GM18505 (cell line): ENCODE measurements around the gene PPEF1.

Source experiments
- ATAC-seq: cut with Tn5 transposase; IDR thresholded peaks from one replicate; pipeline ENCODE4 v1.9.1; 2021; ENCODE audit not compliant: unreplicated experiment
- POLR2A ChIP-seq: IDR thresholded peaks from 4 replicates; pipeline ENCODE4 v1.6.1; 2011; ENCODE audit warnings: borderline replicate concordance; ENCODE audit not compliant: insufficient read depth, insufficient read length; ENCODE audit errors: extremely low read depth

PPEF1 gene

DNA sequence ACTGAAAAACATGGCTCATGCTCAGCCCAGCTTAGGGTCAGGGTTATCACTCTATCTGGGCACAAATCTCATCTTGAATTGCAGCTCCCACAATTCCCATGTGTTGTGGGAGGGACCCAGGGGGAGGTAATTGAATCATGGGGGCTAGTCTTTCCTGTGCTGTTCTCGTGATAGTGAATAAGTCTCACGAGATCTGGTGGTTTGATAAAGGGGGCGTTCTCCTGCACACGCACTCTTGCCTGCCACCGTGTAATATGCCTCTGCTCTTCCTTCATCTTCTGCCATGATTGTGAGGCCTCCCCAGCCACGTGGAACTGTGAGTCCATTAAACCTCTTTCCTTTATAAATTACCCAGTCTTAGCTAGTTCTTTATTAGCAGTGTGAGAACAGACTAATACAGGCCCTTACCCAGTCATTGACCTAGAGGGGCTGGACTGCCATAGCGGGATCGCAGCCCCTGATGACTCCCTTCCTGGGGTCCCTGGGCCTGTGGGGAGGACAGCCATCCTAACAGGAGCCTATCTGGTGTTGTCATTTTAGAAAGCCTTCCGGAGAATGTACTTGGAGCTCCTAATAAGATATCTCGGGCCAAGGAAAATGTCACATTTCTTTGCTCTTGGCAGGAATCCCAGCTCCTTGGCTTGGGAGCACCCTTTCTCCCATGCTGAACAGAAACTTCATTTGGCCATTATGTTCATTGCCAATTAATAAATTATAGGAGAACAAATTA, 163.9 kb downstream of the PPEF1 start:
- no peak for TF ChIP-seq POLR2A
- no peak for ATAC-seq

DNA sequence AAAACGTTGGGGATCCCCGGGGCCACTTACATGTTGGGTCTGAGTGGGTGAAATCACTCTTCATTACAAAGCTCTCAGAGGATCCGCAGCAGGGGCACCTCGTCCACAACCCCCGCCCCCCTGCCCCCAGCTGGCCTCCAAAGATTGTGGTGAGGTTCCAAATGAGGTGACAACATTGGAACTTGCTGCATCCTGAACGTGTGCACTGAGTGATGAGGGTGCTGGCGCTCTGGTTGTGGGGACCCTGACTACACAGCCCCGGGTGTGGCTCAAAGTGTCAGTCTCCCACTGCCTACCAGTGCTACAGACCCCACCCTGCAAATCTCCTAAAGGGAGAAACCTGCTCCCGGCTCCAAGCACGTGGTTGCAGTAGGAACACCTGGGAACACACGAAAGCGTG, 164.5 kb downstream of the PPEF1 start:
- no peak for TF ChIP-seq POLR2A

DNA sequence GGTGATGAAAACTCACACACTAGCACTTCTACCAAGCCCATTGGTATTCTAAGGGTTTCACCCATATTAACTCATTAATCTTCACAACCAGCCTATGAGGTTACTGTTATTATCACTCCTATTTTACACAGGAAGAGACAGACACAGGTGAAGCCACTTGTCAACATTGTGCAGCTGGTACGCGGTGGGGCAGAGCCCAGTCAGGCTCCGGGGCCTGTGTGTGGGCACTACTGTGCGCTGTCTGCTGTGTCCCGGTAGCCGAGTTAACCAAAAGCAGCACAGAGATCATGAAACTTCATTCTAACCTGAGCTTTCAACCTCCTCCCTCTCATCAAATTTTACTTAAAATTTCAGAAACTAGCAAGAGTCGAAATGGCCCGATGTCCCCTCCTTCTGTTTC, 165.2 kb downstream of the PPEF1 start:
- TF ChIP-seq POLR2A = no peak
- no peak for ATAC-seq

More for the DNA sequence above, 164.5 kb downstream of the PPEF1 start:
- ATAC-seq = no peak

DNA sequence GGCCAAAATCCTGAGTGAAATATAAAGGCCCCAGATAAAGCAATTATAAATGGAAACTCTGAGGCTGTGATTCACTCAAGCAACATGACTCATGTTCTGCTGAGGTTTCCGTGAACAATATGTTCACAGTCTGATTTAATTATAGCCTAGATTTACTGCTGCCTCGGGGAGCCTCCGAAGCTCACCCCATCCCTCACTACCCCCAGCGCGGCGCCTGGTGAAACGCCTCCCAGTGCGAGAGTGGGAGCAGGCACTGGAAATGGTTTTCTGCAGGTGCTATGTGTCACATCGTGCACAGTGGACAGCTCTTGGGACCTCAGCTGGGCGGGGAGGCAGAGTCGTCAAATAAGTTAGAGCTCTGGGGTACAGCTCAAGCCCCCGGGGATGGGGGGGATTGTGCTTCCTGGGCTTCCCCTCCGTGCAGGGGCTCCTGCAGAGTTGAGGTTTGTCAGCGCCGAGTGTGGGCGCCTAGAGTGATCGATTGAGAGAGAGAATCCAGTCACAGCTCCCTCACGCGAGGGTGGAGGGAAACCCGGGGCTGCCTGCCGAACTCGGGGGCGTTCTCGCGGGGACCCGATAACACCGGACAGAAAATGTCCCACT, 165.8 kb downstream of the PPEF1 start:
- TF ChIP-seq POLR2A = no peak
- ATAC-seq = no peak

DNA sequence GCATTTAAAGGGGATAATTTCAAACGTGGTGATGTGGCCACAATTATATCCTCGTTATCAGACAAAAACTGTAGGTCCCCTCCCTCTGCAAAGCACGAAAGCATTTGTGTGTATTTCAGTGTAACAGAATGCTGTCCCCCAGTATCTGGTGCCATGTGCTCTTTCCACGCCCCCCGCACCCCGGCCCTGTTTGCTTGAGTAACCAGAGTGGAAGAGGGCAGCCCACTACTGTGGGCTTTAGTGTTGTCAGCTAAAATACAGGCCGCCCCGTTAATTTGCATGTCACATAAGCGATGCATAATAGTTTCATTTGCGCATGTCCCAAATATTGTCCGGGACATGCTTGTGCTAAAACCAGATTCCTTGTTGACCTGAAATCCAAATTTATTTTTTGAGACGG, 166.4 kb downstream of the PPEF1 start:
- TF ChIP-seq POLR2A = no peak

DNA sequence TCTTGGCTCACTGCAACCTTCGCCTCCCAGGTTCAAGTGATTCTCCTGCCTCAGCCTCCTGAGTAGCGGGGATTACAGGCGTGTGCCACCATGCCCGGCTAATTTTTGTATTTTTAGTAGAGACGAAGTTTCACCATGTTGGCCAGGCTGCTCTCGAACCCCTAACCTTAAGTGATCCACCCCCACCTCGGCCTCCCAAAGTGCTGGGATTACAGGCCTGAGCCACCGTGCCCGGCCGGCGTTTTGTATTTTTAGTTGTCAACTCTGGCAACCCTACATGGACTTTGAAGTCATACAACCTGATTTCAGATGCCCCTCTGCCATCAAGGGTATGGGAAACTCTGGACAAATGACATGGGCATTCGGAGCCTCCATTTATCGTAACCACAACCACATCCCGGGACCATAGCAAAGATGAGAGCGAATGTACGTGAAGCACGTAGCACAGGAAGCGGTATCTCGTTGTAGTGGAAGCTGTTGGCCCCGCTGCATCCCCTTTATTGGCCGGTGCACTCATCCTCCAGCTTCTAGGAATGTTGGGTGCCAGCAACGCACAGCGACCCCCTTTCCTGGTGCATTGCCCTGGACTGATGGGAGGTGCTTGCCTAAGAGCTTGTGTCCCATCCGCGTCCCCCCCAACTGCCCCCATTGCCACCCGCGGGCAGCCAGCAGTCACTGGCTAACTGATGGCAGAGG, 167.3 kb downstream of the PPEF1 start:
- no peak for ATAC-seq
- TF ChIP-seq POLR2A = no peak

More for the DNA sequence above, 166.4 kb downstream of the PPEF1 start:
- no peak for ATAC-seq

DNA sequence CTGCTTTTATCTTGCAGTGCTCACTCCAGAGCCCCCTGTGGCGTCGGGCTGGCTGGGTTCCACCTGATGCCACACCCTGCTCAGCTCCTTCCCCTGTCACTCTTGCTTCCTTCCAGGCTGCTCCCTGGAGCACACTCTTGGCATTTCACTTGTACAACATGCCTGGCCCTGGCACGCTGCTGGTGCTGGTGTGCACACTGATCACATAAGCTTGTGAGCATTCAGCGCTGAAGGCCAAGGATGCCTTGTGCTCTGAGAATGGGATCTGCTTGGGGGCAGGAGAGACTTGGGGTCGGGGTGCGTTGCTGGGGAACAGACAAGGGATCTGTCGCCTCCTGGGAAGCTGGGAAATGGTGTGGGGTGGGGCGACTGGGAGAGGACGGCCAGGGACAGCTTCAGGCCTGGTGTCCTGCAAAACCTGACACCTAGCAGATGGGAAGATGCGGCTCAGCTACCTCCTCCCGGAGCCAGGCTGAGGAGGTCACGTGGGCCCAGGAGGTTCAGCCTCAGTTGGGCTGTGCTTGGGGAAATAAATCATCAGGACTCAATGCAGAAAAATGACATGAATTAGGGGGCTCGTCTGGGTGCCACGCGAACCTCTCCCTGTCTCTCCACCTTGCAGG, 167.9 kb downstream of the PPEF1 start:
- ATAC-seq = no peak
- TF ChIP-seq POLR2A = no peak

DNA sequence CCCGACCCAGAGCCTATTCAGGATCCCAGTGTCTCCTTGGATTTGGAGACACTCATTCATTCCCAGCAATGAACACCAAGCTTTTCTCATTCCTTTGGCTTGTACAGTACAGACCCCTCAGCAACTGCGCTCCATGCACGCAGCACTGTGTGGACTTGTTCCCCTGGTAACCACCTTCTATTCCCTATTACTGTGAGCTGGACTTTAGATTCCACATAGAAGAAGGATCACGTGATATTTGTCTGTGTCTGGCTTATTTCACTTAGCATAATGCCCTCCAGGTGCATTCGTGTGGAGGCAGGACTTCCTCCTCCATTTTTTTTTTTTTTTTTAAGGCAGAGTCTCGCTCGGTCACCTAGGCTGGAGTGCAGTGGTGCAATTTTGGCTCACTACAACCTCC, 170.0 kb downstream of the PPEF1 start:
- ATAC-seq = no peak

More for the DNA sequence above, 170.0 kb downstream of the PPEF1 start:
- TF ChIP-seq POLR2A = no peak
